Measurements from ENCODE around the gene ZC3H10. TPM values are rescaled to one million over a fixed set of nuclear protein-coding genes. Genes with fewer than 3 reads are reported as not detected.

The ZC3H10 gene
- total and polyA plus RNA-seq, 2 of the 8 experiments (the other 6 are each of a cell fraction or from before 2014, with no cell fraction given): 4.0 to 11.2 TPM

DNA sequence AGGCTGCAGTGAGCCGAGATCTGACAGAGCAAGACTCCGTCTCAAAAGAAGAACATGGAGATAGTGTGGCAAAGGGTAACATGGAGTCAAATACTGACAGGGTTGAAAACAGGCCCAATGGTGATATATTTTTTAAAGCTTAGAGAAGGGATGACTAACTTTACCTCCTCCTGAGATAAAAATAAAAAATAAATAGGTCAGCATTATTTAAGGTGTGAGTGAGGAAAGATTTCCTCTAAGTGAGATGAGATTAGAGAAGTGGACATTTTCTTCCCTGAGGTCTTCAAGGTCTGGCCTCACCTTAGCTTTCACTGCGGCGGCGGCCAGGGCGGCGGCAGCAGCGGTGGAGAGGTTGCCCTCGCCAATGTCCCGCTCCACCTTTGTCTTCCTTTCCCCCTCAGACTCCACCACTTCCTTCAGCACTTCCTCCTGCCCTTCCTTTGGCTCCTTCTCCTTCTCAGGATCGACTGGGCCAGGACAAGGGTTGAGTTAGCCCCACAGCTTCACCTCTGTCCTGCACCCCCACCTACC is 51.2 kb downstream of the ZC3H10 start:
- H3K27ac ChIP-seq (ENCODE audit: low read depth, low read length): no peak overlapping the region
- no peak overlapping the region for H4K91ac ChIP-seq (replicated peaks; ENCODE audit: insufficient read length, low read length)
- H3K56ac ChIP-seq (replicated peaks; ENCODE audit: insufficient read length, low read depth, low read length): no peak overlapping the region
- no peak overlapping the region for H2BK15ac ChIP-seq (ENCODE audit: low read length)
- ChIA-PET CTCF (ENCODE audit: partially characterized antibody) (interaction anchor here (1.0 to 1.6 kb wide), 4 partner anchors 10 to 128 kb away, joined by 3 read pairs; no protein-coding TSS in a partner anchor), POLR2A (ENCODE audit: partially characterized antibody) (interaction anchor here (1.1 to 26.3 kb wide), 5 partner anchors 9 to 97 kb away, joined by 3 to 656 read pairs (median 4); partner anchors contain the start of genes ANKRD52, MYL6, RNF41 and SMARCC2)
- no peak overlapping the region for H2BK12ac ChIP-seq (ENCODE audit: low read depth, low read length)
- no peak overlapping the region for H2BK120ac ChIP-seq (replicated peaks; ENCODE audit: low read depth, low read length)
- no peak overlapping the region for H3K9ac ChIP-seq (replicated peaks in 1 of 4; ENCODE audit: extremely low read depth in 1 of 4, low read depth in 3 of 4, low read length in 3 of 4)
- no peak overlapping the region for H3K18ac ChIP-seq (ENCODE audit: extremely low read depth, low read length)
- H2BK5ac ChIP-seq (ENCODE audit: low read depth, low read length): no peak overlapping the region
- DNase-seq (ENCODE audit: low read depth in 1 of 2, low spot score in 2 of 2) (no peak), FAIRE-seq (no peak)
- no peak overlapping the region for H3K4me2 ChIP-seq (ENCODE audit: insufficient read depth in 1 of 2, low read depth in 2 of 2, low read length in 2 of 2)
- no peak overlapping the region for H2BK20ac ChIP-seq (ENCODE audit: low read length)
- WGBS, 2 experiments (ENCODE audit: extremely low coverage in 1 of 2, insufficient coverage in 1 of 2, insufficient read length in 1 of 2, insufficient replicate concordance in 2 of 2, low coverage in 1 of 2, low lambda C conversion rate in 2 of 2, missing lambda C conversion rate in 1 of 2): 95% methylated on average over 11 of the region's 11 CpGs; no CpG with 5 or more reads in 1 of the 2 experiments
- no peaks in the 10 kb centered on the region for H3K79me1 ChIP-seq (ENCODE audit: low read depth, low read length)
- H4K20me1 ChIP-seq (replicated peaks in 1 of 2; ENCODE audit: control insufficient read depth in 1 of 2, insufficient read depth in 2 of 2, low read length in 2 of 2): peaks cover 0 to 3% of the 10 kb centered on the region in 2 experiments
- no peak overlapping the region for H3K23ac ChIP-seq (ENCODE audit: insufficient read length)
- no peak overlapping the region for H4K5ac ChIP-seq (ENCODE audit: insufficient read length, low read depth, low read length)
- H3K9me3 ChIP-seq (ENCODE audit: insufficient read depth in 2 of 2, low read depth in 1 of 2, low read length in 1 of 2): no peaks in the 10 kb centered on the region
- no peak overlapping the region for H3K4me3 ChIP-seq (ENCODE audit: extremely low read depth in 1 of 4, insufficient read depth in 2 of 4, low read depth in 3 of 4, low read length in 4 of 4)
- peaks cover 40 to 85% (median 77%) of the 10 kb centered on the region in 4 experiments for H3K36me3 ChIP-seq (ENCODE audit: control insufficient read depth in 2 of 4, insufficient read depth in 4 of 4, low read length in 3 of 4)
- no peak overlapping the region for H3K4ac ChIP-seq (replicated peaks; ENCODE audit: insufficient read length, low read depth, low read length)
- no peak overlapping the region for H3K14ac ChIP-seq (ENCODE audit: insufficient read length)
- no peak overlapping the region for H4K8ac ChIP-seq (ENCODE audit: extremely low read depth, insufficient read depth, low read length)
- H2AFZ ChIP-seq (ENCODE audit: low read length): no peak overlapping the region
- peaks cover 1% of the 10 kb centered on the region; the same call in 1 of the 2 replicates for H3K23me2 ChIP-seq (ENCODE audit: low read depth, low read length)
- H3K4me1 ChIP-seq (replicated peaks in 1 of 4; ENCODE audit: control insufficient read depth in 3 of 4, insufficient read depth in 4 of 4, low read length in 3 of 4): no peaks in the 10 kb centered on the region
- no peaks in the 10 kb centered on the region for H3K27me3 ChIP-seq (replicated peaks in 1 of 4; ENCODE audit: control insufficient read depth in 3 of 4, extremely low read depth in 1 of 4, insufficient read depth in 3 of 4, low read length in 3 of 4)
- H3K79me2 ChIP-seq (ENCODE audit: control insufficient read depth in 1 of 2, insufficient read depth in 2 of 2, low read length in 2 of 2): no peaks in the 10 kb centered on the region
- H2AK5ac ChIP-seq (ENCODE audit: low read depth, low read length): no peak overlapping the region
- TF ChIP-seq SIRT6 (IDR thresholded peaks at IDR 0.05; ENCODE audit: low read length) (no peak), SUZ12 (IDR thresholded peaks at IDR 0.05; ENCODE audit: low read length) (no peak), USF2 (IDR thresholded peaks at IDR 0.05; ENCODE audit: low read length) (no peak), PHF8 (conservative IDR thresholded peaks at IDR 0.05; ENCODE audit: low read depth, low read length) (no peak), RNF2 (IDR thresholded peaks at IDR 0.05; ENCODE audit: borderline replicate concordance, low read depth, low read length, missing control alignments, poor library complexity, severe bottlenecking) (no peak), EGR1 (IDR thresholded peaks at IDR 0.05; ENCODE audit: borderline replicate concordance, low read depth, low read length) (no peak), JUND (IDR thresholded peaks at IDR 0.05; ENCODE audit: low read length) (no peak), GTF2F1 (IDR thresholded peaks at IDR 0.05; ENCODE audit: borderline replicate concordance, low read depth, low read length) (no peak), CBX5 (IDR thresholded peaks at IDR 0.05; ENCODE audit: low read depth, low read length) (no peak), FOSL1 (IDR thresholded peaks at IDR 0.05; ENCODE audit: insufficient read depth, low read depth, low read length) (no peak), SRF (IDR thresholded peaks at IDR 0.05; ENCODE audit: low read depth, low read length) (no peak)
- TF ChIP-seq, protein P1, sequence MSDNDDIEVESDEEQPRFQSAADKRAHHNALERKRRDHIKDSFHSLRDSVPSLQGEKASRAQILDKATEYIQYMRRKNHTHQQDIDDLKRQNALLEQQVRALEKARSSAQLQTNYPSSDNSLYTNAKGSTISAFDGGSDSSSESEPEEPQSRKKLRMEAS (IDR thresholded peaks at IDR 0.05): no peak

Measured in H1 (cell line).